H9 (cell line): ENCODE data around the gene GLDC. TPM values are rescaled to one million over a fixed set of nuclear protein-coding genes. Genes with fewer than 3 reads are reported as not detected.

ENCODE experiments used
- DNase-seq: peaks from one replicate; pipeline ENCODE4 v3.0.0-alpha.2; 2017
- H2AFZ ChIP-seq: one replicate; pipeline ENCODE4 v1.6.1; 2013; ENCODE audit warnings: mild to moderate bottlenecking, low read length, control low read depth, moderate library complexity
- H2AK5ac ChIP-seq: 2 replicates; pipeline ENCODE4 v1.6.1; 2013; ENCODE audit warnings: low read length, control low read depth, mixed read lengths; ENCODE audit not compliant: insufficient read length
- H2BK120ac ChIP-seq: one replicate; pipeline ENCODE4 v1.6.1; 2013; ENCODE audit warnings: low read depth, mild to moderate bottlenecking, low read length, control low read depth, inconsistent platforms; ENCODE audit not compliant: poor library complexity, severe bottlenecking
- H2BK12ac ChIP-seq: 2 replicates; pipeline ENCODE4 v1.6.1; 2013; ENCODE audit warnings: low read length, control low read depth, mixed read lengths, low read depth; ENCODE audit not compliant: insufficient read length
- H2BK15ac ChIP-seq: 2 replicates; pipeline ENCODE4 v1.6.1; 2013; ENCODE audit warnings: low read depth, low read length, control low read depth
- H2BK20ac ChIP-seq: one replicate; pipeline ENCODE4 v1.6.1; 2013; ENCODE audit warnings: low read depth, mild to moderate bottlenecking, low read length, control low read depth, inconsistent platforms; ENCODE audit not compliant: poor library complexity, severe bottlenecking
- H2BK5ac ChIP-seq: 2 replicates; pipeline ENCODE4 v1.6.1; 2013; ENCODE audit warnings: low read length, control low read depth, mixed read lengths; ENCODE audit not compliant: insufficient read length
- H3K14ac ChIP-seq: 2 replicates; pipeline ENCODE4 v1.6.1; 2013; ENCODE audit warnings: low read length, control low read depth; ENCODE audit not compliant: insufficient read depth
- H3K18ac ChIP-seq: 2 replicates; pipeline ENCODE4 v1.6.1; 2013; ENCODE audit warnings: low read depth, mild to moderate bottlenecking, mixed read lengths, low read length, control low read depth; ENCODE audit not compliant: insufficient read length
- H3K23ac ChIP-seq: 2 replicates; pipeline ENCODE4 v1.6.1; 2013; ENCODE audit warnings: low read length, control low read depth, mixed read lengths, low read depth; ENCODE audit not compliant: insufficient read length
- H3K23me2 ChIP-seq: 2 replicates; pipeline ENCODE4 v1.6.1; 2013; ENCODE audit warnings: low read depth, mild to moderate bottlenecking, mixed read lengths, low read length, control low read depth; ENCODE audit not compliant: insufficient read length, poor library complexity, severe bottlenecking
- H3K27ac ChIP-seq: 2 replicates; pipeline ENCODE4 v1.5.1; 2013; ENCODE audit warnings: low read length, control low read depth, mixed read lengths, low read depth; ENCODE audit not compliant: insufficient read length
- H3K27me3 ChIP-seq: 2 replicates; pipeline ENCODE4 v1.6.1; 2013; ENCODE audit warnings: low read length, control low read depth, inconsistent platforms; ENCODE audit not compliant: insufficient read depth
- H3K4ac ChIP-seq: 2 replicates; pipeline ENCODE4 v1.6.1; 2013; ENCODE audit warnings: low read depth, mild to moderate bottlenecking, control low read depth, inconsistent platforms, low read length, moderate library complexity
- H3K4me1 ChIP-seq: 2 replicates; pipeline ENCODE4 v1.6.1; 2013; ENCODE audit warnings: low read length, control low read depth, inconsistent platforms; ENCODE audit not compliant: insufficient read depth
- H3K4me2 ChIP-seq: 2 replicates; pipeline ENCODE4 v1.6.1; 2013; ENCODE audit warnings: low read length, control low read depth, mixed read lengths; ENCODE audit not compliant: insufficient read length, insufficient read depth
- H3K56ac ChIP-seq: 2 replicates; pipeline ENCODE4 v1.6.1; 2013; ENCODE audit warnings: low read depth, mild to moderate bottlenecking, mixed read lengths, low read length, control low read depth; ENCODE audit not compliant: insufficient read length
- H3K79me1 ChIP-seq: 2 replicates; pipeline ENCODE4 v1.6.1; 2013; ENCODE audit warnings: low read depth, mild to moderate bottlenecking, moderate library complexity, low read length, control low read depth, inconsistent platforms; ENCODE audit not compliant: insufficient read depth, poor library complexity, severe bottlenecking
- H3K79me2 ChIP-seq: 2 replicates; pipeline ENCODE4 v1.6.1; 2013; ENCODE audit warnings: low read length, control low read depth, inconsistent platforms; ENCODE audit not compliant: insufficient read depth
- H3K9ac ChIP-seq: 2 replicates; pipeline ENCODE4 v1.6.1; 2013; ENCODE audit warnings: low read length, control low read depth, mixed read lengths; ENCODE audit not compliant: insufficient read length; ENCODE audit errors: extremely low read depth
- H3K9me3 ChIP-seq: one replicate; pipeline ENCODE4 v1.6.1; 2013; ENCODE audit warnings: low read depth, low read length, inconsistent platforms; ENCODE audit not compliant: control insufficient read depth
- H3T11ph ChIP-seq: one replicate; pipeline ENCODE4 v1.6.1; 2013; ENCODE audit warnings: mild to moderate bottlenecking, low read length, control low read depth, inconsistent platforms
- H4K20me1 ChIP-seq: one replicate; pipeline ENCODE4 v1.6.1; 2013; ENCODE audit not compliant: control insufficient read depth, insufficient read length, insufficient read depth
- H4K5ac ChIP-seq: 2 replicates; pipeline ENCODE4 v1.6.1; 2013; ENCODE audit warnings: low read depth, mild to moderate bottlenecking, mixed read lengths, low read length, control low read depth; ENCODE audit not compliant: insufficient read length
- H4K8ac ChIP-seq: replicated peaks from 2 replicates; pipeline ENCODE4 v1.6.1; 2013; ENCODE audit warnings: low read length, control low read depth, mixed read lengths, low read depth; ENCODE audit not compliant: insufficient read length
- H4K91ac ChIP-seq: 2 replicates; pipeline ENCODE4 v1.6.1; 2013; ENCODE audit warnings: low read depth, mild to moderate bottlenecking, moderate library complexity, mixed read lengths, low read length, control low read depth; ENCODE audit not compliant: insufficient read length
- H3K27ac Mint-ChIP-seq, 3 experiments: 2 replicates in 2 of 3; 3 replicates in 1 of 3; pipeline ENCODE4 v1.8.0; 2020 to 2021; ENCODE audit warnings: mixed read lengths in 3 of 3, mild to moderate bottlenecking in 1 of 3, moderate library complexity in 1 of 3
- H3K27me3 Mint-ChIP-seq: 2 replicates; pipeline ENCODE4 v1.8.0; 2021; ENCODE audit warnings: low read depth, mild to moderate bottlenecking, moderate library complexity, mixed read lengths
- H3K36me3 Mint-ChIP-seq, 3 experiments: 2 replicates in 2 of 3; 3 replicates in 1 of 3; pipeline ENCODE4 v1.8.0; 2020 to 2021; ENCODE audit warnings: low read depth in 3 of 3, mixed read lengths in 3 of 3; ENCODE audit not compliant: insufficient read depth in 1 of 3
- H3K4me1 Mint-ChIP-seq, 2 experiments: 2 replicates each; pipeline ENCODE4 v1.8.0; 2020; ENCODE audit warnings: mixed read lengths in 2 of 2
- H3K4me3 Mint-ChIP-seq, 2 experiments: 2 replicates in 1 of 2; 3 replicates in 1 of 2; pipeline ENCODE4 v1.8.0; 2020 to 2021; ENCODE audit warnings: mild to moderate bottlenecking in 2 of 2, mixed read lengths in 2 of 2, moderate library complexity in 1 of 2
- H3K9me3 Mint-ChIP-seq, 2 experiments: 2 replicates in 1 of 2; 3 replicates in 1 of 2; pipeline ENCODE4 v1.8.0; 2020; ENCODE audit warnings: mild to moderate bottlenecking in 2 of 2, mixed read lengths in 2 of 2, moderate library complexity in 1 of 2
- WGBS: extraction: QIAGEN DNeasy Blood & Tissue Kit; methylation state at CpG from one replicate; pipeline ENCODE4 v1.1.7; 2013; ENCODE audit warnings: missing lambda C conversion rate, low lambda C conversion rate, mixed read lengths; ENCODE audit not compliant: insufficient read length; ENCODE audit errors: extremely low coverage; 5-methylcytosine and 5-hydroxymethylcytosine counted together
- total RNA-seq: library from RNA; stranded (reverse); gene quantifications from 2 replicates; pipeline ENCODE4 v1.2.1, GENCODE V29; 2021
- TF ChIP-seq, protein P1 (sequence below): fragments of 200-600 bp; sonication (generic); conservative IDR thresholded peaks from 3 replicates; pipeline ENCODE4 v1.8.0; 2021; ENCODE audit warnings: antibody characterized with exemption, mild to moderate bottlenecking

The GLDC gene
- total RNA-seq, 1 experiment from 2014 or later = 74.4 TPM

- no peaks in the 10 kb centered on the region for H3K4me1 Mint-ChIP-seq
- Histone ChIP-seq H3K27ac (no peak overlapping the region), H3K27me3 (no peaks in the 10 kb centered on the region), H3K9ac (no peak overlapping the region), H2BK15ac (no peak overlapping the region), H2BK20ac (no peak overlapping the region), H3K9me3 (no peaks in the 10 kb centered on the region), H4K5ac (no peak overlapping the region), H4K20me1 (no peaks in the 10 kb centered on the region), H3K56ac (no peak overlapping the region), H2BK120ac (no peak overlapping the region), H3K79me1 (no peaks in the 10 kb centered on the region), H3K23ac (no peak overlapping the region), H3K4me2 (no peak overlapping the region), H2BK5ac (no peak overlapping the region), H2BK12ac (no peak overlapping the region), H3K79me2 (no peaks in the 10 kb centered on the region), H3T11ph (no peak overlapping the region), H3K18ac (no peak overlapping the region), H3K14ac (no peak overlapping the region), H4K8ac (no peak overlapping the region), H3K4me1 (no peaks in the 10 kb centered on the region), H4K91ac (no peak overlapping the region), H3K23me2 (no peaks in the 10 kb centered on the region), H2AFZ (no peak overlapping the region), H2AK5ac (no peak overlapping the region), H3K4ac (no peak overlapping the region)
- no peaks in the 10 kb centered on the region for H3K27me3 Mint-ChIP-seq
- TF ChIP-seq, protein P1, sequence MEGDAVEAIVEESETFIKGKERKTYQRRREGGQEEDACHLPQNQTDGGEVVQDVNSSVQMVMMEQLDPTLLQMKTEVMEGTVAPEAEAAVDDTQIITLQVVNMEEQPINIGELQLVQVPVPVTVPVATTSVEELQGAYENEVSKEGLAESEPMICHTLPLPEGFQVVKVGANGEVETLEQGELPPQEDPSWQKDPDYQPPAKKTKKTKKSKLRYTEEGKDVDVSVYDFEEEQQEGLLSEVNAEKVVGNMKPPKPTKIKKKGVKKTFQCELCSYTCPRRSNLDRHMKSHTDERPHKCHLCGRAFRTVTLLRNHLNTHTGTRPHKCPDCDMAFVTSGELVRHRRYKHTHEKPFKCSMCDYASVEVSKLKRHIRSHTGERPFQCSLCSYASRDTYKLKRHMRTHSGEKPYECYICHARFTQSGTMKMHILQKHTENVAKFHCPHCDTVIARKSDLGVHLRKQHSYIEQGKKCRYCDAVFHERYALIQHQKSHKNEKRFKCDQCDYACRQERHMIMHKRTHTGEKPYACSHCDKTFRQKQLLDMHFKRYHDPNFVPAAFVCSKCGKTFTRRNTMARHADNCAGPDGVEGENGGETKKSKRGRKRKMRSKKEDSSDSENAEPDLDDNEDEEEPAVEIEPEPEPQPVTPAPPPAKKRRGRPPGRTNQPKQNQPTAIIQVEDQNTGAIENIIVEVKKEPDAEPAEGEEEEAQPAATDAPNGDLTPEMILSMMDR = no peak
- H3K27ac Mint-ChIP-seq = no peak overlapping the region
- no peak overlapping the region for H3K4me3 Mint-ChIP-seq
- no peaks in the 10 kb centered on the region for H3K9me3 Mint-ChIP-seq
- WGBS = no CpG with 5 or more reads among the region's 3 CpGs
- H3K36me3 Mint-ChIP-seq = peaks cover 0 to 20% (median 3%) of the 10 kb centered on the region in 3 experiments; a peak in 5 of 7 replicates
- no peak for DNase-seq
Observed at GRCh38 chr9:6512085-6512657, 133.4 kb downstream of the GLDC start.
